ENCODE results near the gene ITGB4.
"Not testable (repeated sequence)": the region's sequence is repeated elsewhere in the genome, so short reads cannot be mapped to it uniquely, and the experiment has no call there.

The ITGB4 gene

GRCh38 chr17:75754378-75755204 lies 33.3 kb downstream of the ITGB4 start:
- DNase-seq = no peak

DNA sequence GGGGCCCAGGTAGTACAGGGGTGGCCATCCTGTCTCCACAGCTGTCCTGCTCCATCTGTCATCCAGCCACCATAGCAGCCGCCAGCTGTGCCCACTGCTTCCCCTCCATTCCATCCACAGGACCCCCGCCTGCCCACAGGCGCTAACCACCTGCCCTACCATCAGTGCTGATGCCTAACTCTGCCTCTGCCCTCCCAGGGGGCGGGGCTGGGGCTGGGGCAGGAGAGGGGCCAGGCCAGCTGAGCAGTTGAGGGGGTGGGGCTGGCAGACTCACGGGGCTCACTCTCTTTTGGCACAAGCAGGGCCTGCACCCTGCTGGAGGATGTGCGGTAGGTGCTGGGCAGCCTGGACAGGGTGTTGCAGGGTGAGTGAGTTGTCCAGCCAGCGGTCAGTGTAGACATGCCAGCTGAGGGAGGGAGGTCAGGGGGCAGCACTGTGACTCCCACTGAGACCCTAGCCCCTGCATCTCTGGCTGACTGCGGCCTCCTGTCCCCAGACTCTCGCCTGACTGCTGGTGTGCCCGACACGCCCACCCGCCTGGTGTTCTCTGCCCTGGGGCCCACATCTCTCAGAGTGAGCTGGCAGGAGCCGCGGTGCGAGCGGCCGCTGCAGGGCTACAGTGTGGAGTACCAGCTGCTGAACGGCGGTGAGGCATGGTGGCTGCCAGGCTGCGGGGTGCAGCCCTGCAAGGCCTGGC lies 34.1 kb downstream of the ITGB4 start:
- no peak for DNase-seq

- DNase-seq = no peak
These were observed 34.7 kb downstream of the ITGB4 start for GRCh38 chr17:75755990-75756389.

GRCh38 chr17:75756451-75757085 lies 35.3 kb downstream of the ITGB4 start:
- DNase-seq = no peak

DNA sequence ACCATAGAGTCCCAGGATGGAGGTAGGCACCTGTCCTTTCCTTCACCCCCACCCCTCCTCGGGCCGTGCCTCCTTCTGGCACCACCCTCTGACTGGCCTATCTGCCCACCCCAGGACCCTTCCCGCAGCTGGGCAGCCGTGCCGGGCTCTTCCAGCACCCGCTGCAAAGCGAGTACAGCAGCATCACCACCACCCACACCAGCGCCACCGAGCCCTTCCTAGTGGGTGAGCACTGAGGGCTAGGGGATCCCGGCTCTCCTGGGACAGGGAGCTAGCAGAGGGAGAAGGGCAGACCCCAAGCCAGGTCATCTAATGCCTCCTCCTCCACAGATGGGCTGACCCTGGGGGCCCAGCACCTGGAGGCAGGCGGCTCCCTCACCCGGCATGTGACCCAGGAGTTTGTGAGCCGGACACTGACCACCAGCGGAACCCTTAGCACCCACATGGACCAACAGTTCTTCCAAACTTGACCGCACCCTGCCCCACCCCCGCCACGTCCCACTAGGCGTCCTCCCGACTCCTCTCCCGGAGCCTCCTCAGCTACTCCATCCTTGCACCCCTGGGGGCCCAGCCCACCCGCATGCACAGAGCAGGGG lies 35.9 kb downstream of the ITGB4 start:
- no peak for DNase-seq

DNA sequence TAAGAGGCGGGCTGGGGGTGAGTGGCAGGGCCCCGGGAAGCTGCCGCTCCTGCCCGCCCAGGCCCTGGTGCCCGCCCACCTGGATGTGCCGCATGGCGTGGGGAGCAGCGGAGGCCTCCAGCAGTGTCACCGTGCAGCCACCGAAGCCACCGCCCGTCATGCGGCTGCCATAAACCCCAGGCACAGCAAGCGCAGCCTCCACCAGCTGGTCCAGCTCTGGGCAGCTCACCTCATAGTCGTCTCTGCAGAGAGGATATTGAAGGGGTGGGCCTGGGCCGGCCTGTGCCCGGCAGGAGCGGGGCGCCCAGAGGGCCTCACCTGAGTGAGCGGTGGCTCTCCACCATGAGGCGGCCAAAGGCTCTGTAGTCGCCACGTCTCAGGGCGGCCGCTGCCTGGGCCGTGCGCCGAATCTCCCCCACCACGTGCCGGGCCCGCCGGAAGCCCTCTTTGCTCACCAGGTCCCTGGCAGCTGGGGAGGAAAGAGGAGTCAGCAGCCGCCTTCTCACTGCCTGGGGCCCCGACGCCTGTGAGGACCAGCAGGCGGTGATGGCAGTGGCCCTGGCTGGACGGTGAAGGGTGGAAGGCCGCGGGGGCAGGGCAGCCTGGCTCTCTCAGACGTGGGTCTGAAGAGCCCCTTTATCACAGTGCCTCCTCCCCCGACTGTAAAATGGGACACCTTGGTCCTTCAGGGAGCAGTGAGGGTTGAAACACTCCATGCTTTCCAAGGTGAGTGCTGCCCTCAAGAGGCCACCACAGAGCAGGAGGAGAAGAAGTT lies 37.1 kb downstream of the ITGB4 start:
- no peak for DNase-seq

- no peak for DNase-seq
These were observed 38.2 kb downstream of the ITGB4 start for GRCh38 chr17:75759457-75759856.

GRCh38 chr17:75759978-75760640 lies 38.9 kb downstream of the ITGB4 start:
- DNase-seq = not testable (repeated sequence)

DNA sequence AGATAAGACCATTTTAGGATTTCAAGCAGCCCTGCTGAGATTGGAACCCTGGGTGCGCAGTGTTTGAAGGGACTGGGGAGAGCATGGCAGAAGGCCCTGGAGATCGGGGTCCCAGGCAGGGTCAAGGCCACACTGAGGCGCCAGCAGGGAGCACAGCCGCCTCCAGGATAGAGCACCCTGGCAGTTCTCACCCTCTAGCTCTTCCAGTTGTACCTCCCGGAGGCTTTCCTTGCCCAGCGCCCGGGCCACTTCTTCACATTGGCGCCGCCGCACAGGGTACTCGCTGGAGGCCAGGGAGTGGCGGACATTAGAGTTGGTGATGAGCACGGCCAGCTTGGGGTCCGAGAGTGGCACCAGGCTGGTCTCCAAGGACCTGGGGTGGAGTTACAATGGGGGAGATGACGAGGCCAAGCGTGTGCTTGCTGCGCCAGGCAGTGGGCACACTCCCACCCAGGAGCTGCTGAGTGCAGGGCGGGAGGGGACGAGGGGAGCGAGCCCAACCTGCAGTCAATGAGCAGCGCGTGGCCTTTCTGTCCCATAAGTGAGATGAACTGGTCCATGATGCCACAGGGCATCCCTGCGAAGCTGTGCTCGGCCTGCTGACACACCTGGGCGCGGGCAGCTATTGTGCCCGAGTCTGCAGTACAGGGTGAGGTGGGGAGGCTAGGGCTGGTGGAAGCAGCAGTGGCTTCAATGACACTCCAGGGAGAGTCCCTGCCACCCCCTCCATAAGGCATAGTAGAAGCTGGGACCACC lies 41.4 kb downstream of the ITGB4 start:
- DNase-seq = no peak

DNA sequence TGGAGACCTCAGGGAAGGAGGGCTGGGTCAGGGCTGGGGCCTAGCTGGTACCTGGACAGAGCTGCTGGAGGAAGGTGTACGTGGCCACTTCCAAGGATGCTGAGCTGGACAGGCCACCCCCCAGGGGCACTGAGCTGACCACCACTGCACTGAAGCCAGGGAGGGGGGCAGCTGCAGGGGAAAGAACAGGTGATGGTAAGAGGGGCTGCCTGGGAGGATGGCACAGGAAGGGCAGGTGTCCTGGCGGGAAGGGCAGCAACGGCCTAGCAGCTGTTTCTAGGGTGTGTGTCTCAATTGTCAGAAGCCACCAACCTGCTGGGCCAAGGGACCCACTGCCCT lies 42.0 kb downstream of the ITGB4 start:
- no peak for DNase-seq

GRCh38 chr17:75763613-75764416 lies 42.6 kb downstream of the ITGB4 start:
- DNase-seq = no peak

DNA sequence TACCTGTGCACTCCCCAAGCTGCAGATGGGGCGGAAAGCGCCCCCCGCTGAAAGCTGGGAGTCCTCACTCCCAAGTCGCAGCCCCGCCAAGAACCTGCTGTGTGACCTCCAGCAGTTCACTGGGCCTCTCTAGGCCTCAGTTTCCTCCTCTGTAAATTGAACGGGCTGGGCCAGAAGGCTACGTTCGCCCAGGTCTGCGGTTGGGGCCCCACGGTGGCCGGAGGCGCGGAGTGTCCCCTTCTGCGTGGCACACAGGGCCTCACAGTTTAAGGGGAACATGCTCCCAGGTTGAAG lies 43.1 kb downstream of the ITGB4 start:
- DNase-seq = no peak

- peak; percentile 72 for DNase-seq
These were observed 43.6 kb downstream of the ITGB4 start, which contains the start of gene GALK1 for GRCh38 chr17:75764711-75765421. Gene GALK1, minus strand, starts transcription at chr17:75765192. Its CDS starts 56 bp downstream, at chr17:75765136.

DNA sequence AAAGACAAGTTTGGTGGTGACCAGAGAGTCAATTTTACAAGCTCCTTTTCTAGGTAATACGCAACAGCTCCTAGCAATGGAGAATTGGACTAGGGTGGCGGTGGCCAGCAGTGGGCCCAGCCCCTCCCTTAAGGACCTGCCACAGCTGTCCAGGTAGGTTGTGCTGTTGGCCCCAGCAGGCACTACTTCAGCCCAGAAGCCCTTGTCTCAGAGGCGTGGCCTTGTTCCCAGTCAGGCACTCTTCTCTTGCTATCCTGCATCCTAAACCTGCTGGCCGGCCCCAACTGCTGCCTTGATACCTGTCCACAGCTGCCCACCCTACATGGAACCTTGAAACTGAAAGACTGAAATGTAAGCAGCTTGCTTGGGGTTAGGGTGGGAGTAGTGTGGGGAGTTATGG lies 44.7 kb downstream of the ITGB4 start:
- DNase-seq = no peak

- DNase-seq = no peak
These were observed 46.6 kb downstream of the ITGB4 start for GRCh38 chr17:75767881-75768280.

- DNase-seq = no peak
These were observed 48.3 kb downstream of the ITGB4 start for GRCh38 chr17:75769536-75769935.

DNA sequence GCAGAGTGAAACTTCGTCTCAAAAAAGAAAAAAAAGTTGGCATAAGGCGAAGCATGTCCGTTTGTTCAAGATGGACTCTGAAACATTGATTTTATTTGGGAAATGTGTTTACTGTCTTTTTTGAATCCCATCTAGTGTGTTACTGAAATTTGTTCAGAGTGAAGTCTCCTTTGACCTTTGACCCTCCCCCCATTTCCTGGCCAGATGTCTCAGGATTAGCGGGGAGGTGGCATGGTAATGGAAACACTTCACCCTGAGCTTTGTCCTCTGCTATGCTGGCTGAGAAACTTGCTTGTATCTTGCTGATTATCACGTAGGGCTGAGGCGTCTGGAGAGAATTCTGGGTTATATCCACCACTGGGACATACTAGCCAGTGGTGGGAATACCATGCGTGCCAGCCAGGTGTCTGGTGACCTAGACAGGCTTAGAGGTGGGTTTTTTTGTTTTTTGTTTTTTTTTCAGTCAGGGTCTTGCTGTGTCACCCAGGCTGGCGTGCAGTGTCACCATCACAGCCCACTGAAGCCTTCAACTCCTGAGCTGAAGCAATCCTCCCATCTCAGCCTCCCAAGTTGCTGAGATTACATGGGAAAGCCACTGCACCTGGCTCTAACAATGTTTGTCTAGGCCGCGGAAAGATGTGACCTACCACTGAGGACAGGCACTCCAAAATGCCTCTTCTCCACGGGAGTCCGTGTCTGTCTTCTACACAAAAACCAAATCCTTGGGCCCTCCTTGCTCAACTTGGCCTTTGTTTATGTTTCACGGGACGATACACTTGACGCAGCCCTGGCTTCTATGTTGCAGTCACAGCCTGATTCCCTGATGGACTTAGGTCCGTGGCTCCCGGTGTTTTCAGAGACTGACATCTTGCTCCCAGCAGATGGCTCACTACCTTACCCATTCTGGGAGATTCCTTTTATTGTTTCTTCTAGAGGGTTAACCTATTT lies 50.3 kb downstream of the ITGB4 start:
- DNase-seq = no peak

DNA sequence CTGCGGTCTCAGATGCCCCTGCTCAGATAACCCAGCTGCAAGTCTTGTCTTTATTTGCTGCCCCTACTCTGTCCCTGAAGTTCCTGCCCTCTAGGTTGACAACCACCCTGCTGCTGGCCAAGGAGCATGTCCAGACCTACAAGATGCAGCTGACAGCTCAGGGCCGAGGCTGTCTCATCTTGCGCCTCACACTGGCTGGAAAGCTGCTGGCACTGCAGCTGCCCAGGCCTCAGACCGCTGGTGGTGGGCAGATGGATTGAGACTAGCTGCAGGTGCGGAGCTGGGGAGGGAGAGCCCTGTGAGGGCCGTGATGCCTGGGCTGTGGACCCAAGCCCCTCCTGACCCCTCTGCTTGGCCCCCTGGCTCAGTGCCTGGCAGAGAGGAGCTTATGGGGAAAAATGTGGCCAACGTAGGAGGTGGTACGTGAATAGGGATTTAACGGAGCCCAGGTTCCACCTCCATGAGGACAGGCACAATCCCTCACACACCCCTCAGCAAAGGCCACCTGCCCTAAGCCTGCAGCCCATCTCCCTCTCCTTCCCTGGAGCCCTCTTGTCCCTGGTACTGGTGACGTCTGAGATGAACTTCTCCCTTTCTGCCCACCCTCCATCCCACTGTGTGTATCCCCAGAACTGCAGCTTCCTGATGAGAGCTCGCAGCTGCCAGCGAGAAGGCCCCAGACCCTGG lies 52.0 kb downstream of the ITGB4 start:
- DNase-seq = no peak

All from NCI-H1436 (cell line).